Stimulated activated naive CD8-positive, alpha-beta T cell treated with anti-CD3 and anti-CD28 coated beads, Interleukin-15, amount 100 ng/mL, for 72 hours (primary cell): ENCODE measurements around the gene SMC3.
"Not testable (repeated sequence)": the region's sequence is repeated elsewhere in the genome, so short reads cannot be mapped to it uniquely, and the experiment has no call there.

ENCODE experiments used
- ATAC-seq: fragments of 150-1000 bp; cut with Tn5 transposase; 2 replicates; pipeline ENCODE4 v1.10.0; 2021; ENCODE audit warnings: mild to moderate bottlenecking, moderate library complexity
- DNase-seq, 2 donors: peaks; one replicate each; pipeline ENCODE4 v3.0.0; 2021 to 2022
- H3K27ac Mint-ChIP-seq, 2 donors: one replicate each; pipeline ENCODE4 v1.8.0; 2022; ENCODE audit warnings: mild to moderate bottlenecking in 2 of 2, mixed read lengths in 2 of 2, moderate library complexity in 2 of 2
- H3K27me3 Mint-ChIP-seq: one replicate; pipeline ENCODE4 v1.8.0; 2022; ENCODE audit warnings: mixed read lengths
- H3K4me1 Mint-ChIP-seq: one replicate; pipeline ENCODE4 v1.8.0; 2022; ENCODE audit warnings: mild to moderate bottlenecking, mixed read lengths
- H3K4me3 Mint-ChIP-seq, 2 donors: one replicate each; pipeline ENCODE4 v1.8.0; 2022; ENCODE audit warnings: mild to moderate bottlenecking in 2 of 2, mixed read lengths in 2 of 2, moderate library complexity in 1 of 2
- H3K9me3 Mint-ChIP-seq, 2 donors: one replicate each; pipeline ENCODE4 v1.8.0; 2022; ENCODE audit warnings: mixed read lengths in 2 of 2

Gene SMC3

GRCh38 chr10:110619514-110620397, 52.3 kb downstream of the SMC3 start:
- Mint-ChIP-seq H3K27ac (no peak overlapping the region), H3K27me3 (no peaks in the 10 kb centered on the region), H3K4me3 (no peak overlapping the region), H3K4me1 (peaks cover 46% of the 10 kb centered on the region), H3K9me3 (no peaks in the 10 kb centered on the region)
- DNase-seq, result no peak
- ATAC-seq, result no peak

GRCh38 chr10:110620398-110620719, 52.9 kb downstream of the SMC3 start:
- Mint-ChIP-seq H3K4me3 (no peak overlapping the region), H3K27ac (no peak overlapping the region), H3K9me3 (no peaks in the 10 kb centered on the region), H3K4me1 (peaks cover 40% of the 10 kb centered on the region), H3K27me3 (no peaks in the 10 kb centered on the region)
- no peak for ATAC-seq
- DNase-seq, result no peak

- not testable (repeated sequence) for H3K4me3 Mint-ChIP-seq, DNase-seq
Measured at GRCh38 chr10:110623316-110623715, 55.8 kb downstream of the SMC3 start.

GRCh38 chr10:110625356-110625894, 57.9 kb downstream of the SMC3 start:
- Mint-ChIP-seq H3K9me3 (peaks cover 0 to 4% of the 10 kb centered on the region in 2 donors), H3K27ac (no peak overlapping the region), H3K4me3 (no peak overlapping the region), H3K27me3 (peaks cover 8% of the 10 kb centered on the region), H3K4me1 (no peaks in the 10 kb centered on the region)
- DNase-seq (no peak), ATAC-seq (no peak)

More at GRCh38 chr10:110623316-110623715, 55.8 kb downstream of the SMC3 start:
- not testable (repeated sequence) for H3K9me3 Mint-ChIP-seq, H3K27me3 Mint-ChIP-seq, H3K27ac Mint-ChIP-seq, ATAC-seq
- H3K4me1 Mint-ChIP-seq, result peaks cover 12% of the 10 kb centered on the region

- H3K27ac Mint-ChIP-seq, result no peak overlapping the region
- H3K27me3 Mint-ChIP-seq, result peaks cover 8% of the 10 kb centered on the region
- peaks cover 0 to 4% of the 10 kb centered on the region in 2 donors for H3K9me3 Mint-ChIP-seq
- ATAC-seq (no peak), DNase-seq (no peak)
- H3K4me1 Mint-ChIP-seq, result no peaks in the 10 kb centered on the region
- H3K4me3 Mint-ChIP-seq, result no peak overlapping the region
Measured at GRCh38 chr10:110625951-110626855, 58.7 kb downstream of the SMC3 start.

DNA sequence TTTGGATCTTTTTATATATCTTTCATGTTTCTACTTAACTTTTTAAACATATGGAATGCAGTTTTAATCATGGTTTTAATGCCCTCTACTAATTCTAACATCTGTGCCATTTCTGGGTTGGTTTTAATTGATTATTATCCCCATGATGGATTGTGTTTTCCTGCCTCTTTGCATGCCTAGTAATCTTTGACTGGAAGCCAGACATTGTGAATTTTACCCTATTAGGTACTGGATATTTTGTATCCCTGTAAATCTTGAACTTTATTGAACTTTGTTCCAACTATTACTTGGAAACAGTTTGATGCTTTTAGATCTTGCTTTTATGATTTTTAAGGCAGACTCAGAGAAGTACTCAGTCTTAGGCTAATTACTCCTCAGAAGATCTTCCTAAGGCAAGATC, 60.7 kb downstream of the SMC3 start:
- DNase-seq (no peak), ATAC-seq (no peak)
- H3K4me1 Mint-ChIP-seq, result no peaks in the 10 kb centered on the region
- H3K9me3 Mint-ChIP-seq, result peaks cover 0 to 4% of the 10 kb centered on the region in 2 donors
- no peak overlapping the region for H3K4me3 Mint-ChIP-seq
- H3K27ac Mint-ChIP-seq, result no peak overlapping the region
- peaks cover 8% of the 10 kb centered on the region for H3K27me3 Mint-ChIP-seq

DNA sequence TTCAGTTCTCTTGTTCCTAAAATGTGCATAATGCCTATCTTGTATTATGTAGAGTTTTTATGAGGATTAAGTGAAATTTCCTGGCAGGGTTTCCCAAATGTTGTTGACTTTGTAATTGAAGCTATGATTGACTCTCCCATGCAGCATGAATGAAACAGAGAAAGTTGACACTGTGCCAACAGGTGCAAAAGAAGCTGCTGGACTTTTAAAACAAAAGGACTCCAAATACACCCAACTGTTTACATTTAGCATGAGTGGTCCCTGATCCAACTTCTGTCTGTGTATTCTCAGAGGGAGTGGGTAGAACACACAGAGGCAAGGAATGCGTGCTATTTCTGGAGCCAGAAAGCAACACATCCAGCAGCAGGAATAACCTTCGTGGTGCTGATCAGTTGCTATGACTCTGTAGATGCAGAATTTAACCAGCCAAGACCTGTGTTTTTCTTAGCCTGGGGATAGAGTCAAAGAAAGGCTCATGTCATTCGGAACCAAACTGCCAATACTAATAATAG, 62.2 kb downstream of the SMC3 start:
- no peak for ATAC-seq
- peaks cover 0 to 4% of the 10 kb centered on the region in 2 donors for H3K9me3 Mint-ChIP-seq
- no peak overlapping the region for H3K27ac Mint-ChIP-seq
- no peak for DNase-seq
- no peak overlapping the region for H3K4me3 Mint-ChIP-seq
- no peaks in the 10 kb centered on the region for H3K4me1 Mint-ChIP-seq
- peaks cover 8% of the 10 kb centered on the region for H3K27me3 Mint-ChIP-seq

DNA sequence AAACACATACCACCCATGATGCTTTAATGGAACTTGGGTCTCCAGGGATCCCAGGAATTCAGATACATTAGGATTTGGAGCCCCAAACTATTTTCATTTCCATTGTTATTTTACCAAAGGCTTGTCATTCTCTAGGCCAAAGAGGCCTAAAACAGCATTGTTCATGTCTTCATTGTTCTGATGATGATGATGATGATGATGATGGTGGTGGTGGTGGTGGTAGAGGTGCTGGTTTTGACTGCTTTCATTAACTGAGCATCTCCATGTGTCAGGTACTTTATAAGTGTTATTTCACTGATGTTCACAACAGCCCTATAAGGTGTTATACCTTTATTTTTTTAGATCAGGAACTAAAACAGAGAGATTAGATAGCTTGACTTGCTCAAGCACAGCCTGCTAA, 64.4 kb downstream of the SMC3 start:
- Mint-ChIP-seq H3K27ac (no peak overlapping the region), H3K9me3 (peaks cover 0 to 4% of the 10 kb centered on the region in 2 donors), H3K4me3 (no peak overlapping the region), H3K27me3 (peaks cover 20% of the 10 kb centered on the region), H3K4me1 (no peaks in the 10 kb centered on the region)
- ATAC-seq (no peak), DNase-seq (no peak)

GRCh38 chr10:110632591-110633215, 65.2 kb downstream of the SMC3 start:
- Mint-ChIP-seq H3K27me3 (peaks cover 28% of the 10 kb centered on the region), H3K4me3 (no peak overlapping the region), H3K27ac (no peak overlapping the region), H3K4me1 (no peaks in the 10 kb centered on the region), H3K9me3 (peaks cover 0 to 4% of the 10 kb centered on the region in 2 donors)
- DNase-seq (no peak), ATAC-seq (no peak)

DNA sequence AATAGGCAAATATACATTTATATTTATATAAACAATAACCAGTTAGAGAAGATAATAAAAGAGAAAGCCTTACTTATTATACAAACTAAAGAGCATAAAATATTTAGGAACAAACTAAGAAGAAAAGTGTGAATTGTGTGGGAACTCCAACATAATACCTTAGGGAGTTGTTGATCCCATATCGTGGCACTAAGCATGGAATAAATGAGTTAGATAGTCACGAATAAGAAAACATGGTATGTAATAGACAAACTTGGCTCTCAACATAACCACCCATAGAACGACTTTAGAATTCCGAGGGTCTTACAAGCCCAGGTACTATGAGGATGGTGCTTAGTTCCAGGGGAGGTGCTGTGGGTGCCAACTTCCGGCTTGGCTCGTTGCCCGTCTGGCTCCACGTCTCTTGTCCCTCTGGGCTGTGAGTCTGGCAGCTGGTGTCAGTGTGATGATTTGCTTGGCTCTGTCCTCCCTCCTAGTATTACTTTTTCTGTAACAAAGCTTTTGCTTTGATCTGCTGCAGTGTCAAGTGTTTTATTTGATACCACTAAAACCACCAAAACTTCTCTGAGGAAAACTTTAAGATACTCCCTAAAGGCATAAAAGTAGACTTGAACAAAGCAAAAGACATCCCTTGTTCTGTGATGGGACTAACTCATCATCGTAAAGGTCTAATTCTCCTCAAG, 67.2 kb downstream of the SMC3 start:
- Mint-ChIP-seq H3K4me3 (no peak overlapping the region), H3K9me3 (no peaks in the 10 kb centered on the region), H3K27ac (no peak overlapping the region), H3K4me1 (no peaks in the 10 kb centered on the region), H3K27me3 (peaks cover 27% of the 10 kb centered on the region)
- no peak for DNase-seq
- ATAC-seq, result no peak

DNA sequence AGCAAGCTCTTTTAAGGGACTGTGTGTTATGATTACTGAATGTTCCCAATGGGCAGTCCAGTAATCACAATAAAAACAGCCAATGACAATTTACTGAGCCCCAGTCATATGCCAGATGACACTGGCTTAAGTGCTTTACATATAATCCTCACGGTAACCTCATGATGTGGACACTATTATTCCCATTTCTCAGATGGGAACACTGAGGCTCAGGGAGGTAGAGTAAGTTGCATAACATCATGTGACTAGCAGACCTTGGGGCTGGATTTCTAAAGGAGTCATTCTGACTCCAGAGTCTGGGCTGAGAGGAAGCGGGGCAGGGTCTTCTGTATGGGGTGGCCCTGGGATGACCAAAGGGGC, 69.1 kb downstream of the SMC3 start:
- H3K27ac Mint-ChIP-seq, result no peak overlapping the region
- no peaks in the 10 kb centered on the region for H3K9me3 Mint-ChIP-seq
- ATAC-seq (no peak), DNase-seq (no peak)
- peaks cover 40% of the 10 kb centered on the region for H3K27me3 Mint-ChIP-seq
- H3K4me1 Mint-ChIP-seq, result peaks cover 9% of the 10 kb centered on the region
- no peak overlapping the region for H3K4me3 Mint-ChIP-seq

DNA sequence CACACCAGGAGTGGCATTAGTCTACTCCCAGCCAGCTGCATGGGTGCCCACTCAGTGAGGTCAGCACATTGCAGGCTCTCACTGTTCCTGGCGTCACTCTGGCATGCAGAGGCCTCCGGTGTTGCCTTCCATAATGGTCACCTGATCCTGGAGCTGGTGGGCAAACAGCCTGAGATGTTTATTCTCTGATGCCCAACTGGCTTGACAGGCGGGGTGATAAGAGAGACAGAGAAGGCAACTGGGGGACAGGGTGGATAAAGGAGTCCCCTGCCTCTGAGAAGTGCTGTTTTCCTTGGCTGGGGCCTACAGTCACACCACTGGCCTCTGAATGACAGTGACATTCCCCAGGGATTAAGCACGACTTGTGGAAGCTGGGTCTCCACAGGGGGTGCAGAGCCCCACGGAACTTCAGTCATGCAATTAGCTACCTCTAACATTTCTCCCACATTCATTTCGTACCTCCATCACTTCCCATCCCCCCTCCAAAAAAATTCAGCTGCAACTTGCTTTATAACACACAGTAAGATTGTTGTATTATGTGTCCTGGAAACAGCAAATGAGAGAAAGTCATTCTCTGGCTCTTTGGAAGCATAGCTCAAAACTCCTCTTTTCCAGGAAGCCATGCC, 69.5 kb downstream of the SMC3 start:
- H3K27me3 Mint-ChIP-seq, result peaks cover 45% of the 10 kb centered on the region
- DNase-seq, result no peak
- no peaks in the 10 kb centered on the region for H3K9me3 Mint-ChIP-seq
- H3K27ac Mint-ChIP-seq, result no peak overlapping the region
- H3K4me1 Mint-ChIP-seq, result peaks cover 14% of the 10 kb centered on the region
- no peak for ATAC-seq
- H3K4me3 Mint-ChIP-seq, result no peak overlapping the region

DNA sequence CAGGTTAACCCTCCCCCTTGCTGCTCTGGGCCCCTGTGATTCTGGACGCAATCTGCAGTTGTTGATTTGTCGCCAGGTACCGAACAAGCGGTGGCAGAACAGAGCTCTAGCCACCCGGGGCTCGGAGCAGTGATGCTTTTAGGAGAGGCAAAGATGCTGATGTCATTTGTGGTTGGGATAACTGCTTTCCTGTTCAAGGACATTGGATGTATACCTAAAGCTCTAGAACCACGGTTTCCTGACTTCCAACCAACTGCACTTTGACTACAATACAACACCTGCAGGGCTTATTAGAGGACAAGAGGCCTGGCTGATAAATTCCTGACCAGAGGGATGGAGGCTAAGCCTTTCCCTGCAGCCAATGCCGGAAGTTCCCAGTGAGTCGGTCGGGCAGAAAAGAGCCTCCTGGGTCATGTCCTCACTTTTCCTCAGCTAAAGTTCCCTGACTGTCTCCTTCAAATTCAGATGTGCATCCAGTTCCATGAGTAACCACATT, 70.1 kb downstream of the SMC3 start:
- Mint-ChIP-seq H3K9me3 (no peaks in the 10 kb centered on the region), H3K4me1 (peaks cover 20% of the 10 kb centered on the region), H3K4me3 (no peak overlapping the region), H3K27ac (no peak overlapping the region), H3K27me3 (peaks cover 51% of the 10 kb centered on the region)
- DNase-seq (no peak), ATAC-seq (no peak)

DNA sequence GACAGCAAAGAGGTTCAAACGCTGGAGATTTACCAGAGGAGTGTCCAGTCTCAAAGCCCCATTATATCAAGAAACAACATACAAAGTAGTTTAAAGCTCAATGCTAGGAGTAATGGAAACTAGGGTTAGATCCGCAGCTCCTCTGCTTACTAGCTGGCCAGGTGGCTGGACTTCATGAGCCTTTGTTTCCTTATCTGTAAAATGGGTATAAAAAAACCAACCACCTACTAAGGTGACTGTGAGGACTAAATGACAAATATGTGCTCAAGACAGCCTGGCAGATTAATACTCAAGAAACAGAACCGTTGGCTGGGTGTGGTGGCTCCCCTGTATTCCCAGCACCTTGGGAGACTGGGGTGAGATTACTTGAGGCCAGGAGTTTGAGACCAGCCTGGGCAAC, 70.8 kb downstream of the SMC3 start:
- no peak for ATAC-seq
- no peak overlapping the region for H3K4me3 Mint-ChIP-seq
- H3K9me3 Mint-ChIP-seq, result no peaks in the 10 kb centered on the region
- no peak overlapping the region for H3K27ac Mint-ChIP-seq
- peaks cover 58% of the 10 kb centered on the region for H3K27me3 Mint-ChIP-seq
- no peak for DNase-seq
- H3K4me1 Mint-ChIP-seq, result peaks cover 27% of the 10 kb centered on the region
